Measurements from ENCODE around the gene DHX30. TPM values are rescaled to one million over a fixed set of nuclear protein-coding genes. Genes with fewer than 3 reads are reported as not detected.

The DHX30 gene
- total and polyA plus RNA-seq, 9 of the 15 experiments (the other 6 are each of a cell fraction or from before 2014, with no cell fraction given): 12.3 to 158 (median 79.0) TPM

- Histone ChIP-seq H3K79me2 (ENCODE audit: control insufficient read depth, insufficient read depth, low read length) (no peaks in the 10 kb centered on the region), H3K9me1 (ENCODE audit: control insufficient read depth, insufficient read depth, low read length) (no peaks in the 10 kb centered on the region), H3K4me2 (ENCODE audit: insufficient read depth, low read length) (no peak overlapping the region), H3K27me3 (ENCODE audit: control insufficient read depth in 2 of 2, insufficient read depth in 2 of 2, low read length in 2 of 2) (no peaks in the 10 kb centered on the region), H4K20me1 (replicated peaks; ENCODE audit: control insufficient read depth, insufficient read depth, low read length) (no peaks in the 10 kb centered on the region), H2AFZ (ENCODE audit: low read depth, low read length) (no peak overlapping the region), H3K4me3 (no peak overlapping the region), H3K27ac (ENCODE audit: extremely low read depth, low read depth, low read length) (no peak overlapping the region), H3K9ac (ENCODE audit: insufficient read depth in 1 of 2, low read depth in 2 of 2, low read length in 2 of 2) (no peak overlapping the region), H3K4me1 (replicated peaks in 1 of 2; ENCODE audit: control insufficient read depth in 2 of 2, insufficient read depth in 2 of 2, low read length in 2 of 2) (no peaks in the 10 kb centered on the region; a peak in 1 of 5 replicates), H3K9me3 (replicated peaks; ENCODE audit: control insufficient read depth, insufficient read depth, low read depth, low read length) (no peaks in the 10 kb centered on the region), H3K36me3 (ENCODE audit: control insufficient read depth, insufficient read depth, low read length) (peaks cover 28% of the 10 kb centered on the region; the same call in 2 of the 3 replicates)
- POLR2A ChIA-PET: no interaction called here
- BruUV-seq (replicated peaks): no TSS peak
- DNase-seq (ENCODE audit: extremely low read depth in 1 of 4, low spot score in 3 of 4) (no peak), ATAC-seq (peak; percentile 37; the same call in 2 of the 3 replicates), FAIRE-seq (no peak)
- WGBS (ENCODE audit: insufficient coverage, low coverage, missing lambda C conversion rate): 80% methylated on average over 3 of the region's 3 CpGs
- in situ Hi-C loops (cut with MboI): no loop called here
- no peak for TF ChIP-seq MYNN (IDR thresholded peaks at IDR 0.05)
- TF ChIP-seq MYNN (CRISPR knock-in tag; IDR thresholded peaks at IDR 0.05): no peak
- TF ChIP-seq THAP7 (CRISPR knock-in tag; IDR thresholded peaks at IDR 0.05): no peak
- no peak for TF ChIP-seq HNRNPUL1 (IDR thresholded peaks at IDR 0.05; ENCODE audit: low read length)
- no peak for TF ChIP-seq GTF2F1 (IDR thresholded peaks at IDR 0.05; ENCODE audit: low read depth, low read length)
- TF ChIP-seq TCF3 (CRISPR knock-in tag; IDR thresholded peaks at IDR 0.05): no peak
- no peak for TF ChIP-seq SMAD3 (CRISPR knock-in tag; conservative IDR thresholded peaks at IDR 0.05)
- TF ChIP-seq, protein P1, sequence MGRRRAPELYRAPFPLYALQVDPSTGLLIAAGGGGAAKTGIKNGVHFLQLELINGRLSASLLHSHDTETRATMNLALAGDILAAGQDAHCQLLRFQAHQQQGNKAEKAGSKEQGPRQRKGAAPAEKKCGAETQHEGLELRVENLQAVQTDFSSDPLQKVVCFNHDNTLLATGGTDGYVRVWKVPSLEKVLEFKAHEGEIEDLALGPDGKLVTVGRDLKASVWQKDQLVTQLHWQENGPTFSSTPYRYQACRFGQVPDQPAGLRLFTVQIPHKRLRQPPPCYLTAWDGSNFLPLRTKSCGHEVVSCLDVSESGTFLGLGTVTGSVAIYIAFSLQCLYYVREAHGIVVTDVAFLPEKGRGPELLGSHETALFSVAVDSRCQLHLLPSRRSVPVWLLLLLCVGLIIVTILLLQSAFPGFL (CRISPR knock-in tag; IDR thresholded peaks at IDR 0.05): no peak
- TF ChIP-seq HNRNPLL (IDR thresholded peaks at IDR 0.05; ENCODE audit: low read depth, low read length, poor library complexity, severe bottlenecking): no peak
- TF ChIP-seq KLF10 (CRISPR knock-in tag; IDR thresholded peaks at IDR 0.05): no peak
- TF ChIP-seq CXXC5 (CRISPR knock-in tag; IDR thresholded peaks at IDR 0.05): no peak
- TF ChIP-seq, protein P2, sequence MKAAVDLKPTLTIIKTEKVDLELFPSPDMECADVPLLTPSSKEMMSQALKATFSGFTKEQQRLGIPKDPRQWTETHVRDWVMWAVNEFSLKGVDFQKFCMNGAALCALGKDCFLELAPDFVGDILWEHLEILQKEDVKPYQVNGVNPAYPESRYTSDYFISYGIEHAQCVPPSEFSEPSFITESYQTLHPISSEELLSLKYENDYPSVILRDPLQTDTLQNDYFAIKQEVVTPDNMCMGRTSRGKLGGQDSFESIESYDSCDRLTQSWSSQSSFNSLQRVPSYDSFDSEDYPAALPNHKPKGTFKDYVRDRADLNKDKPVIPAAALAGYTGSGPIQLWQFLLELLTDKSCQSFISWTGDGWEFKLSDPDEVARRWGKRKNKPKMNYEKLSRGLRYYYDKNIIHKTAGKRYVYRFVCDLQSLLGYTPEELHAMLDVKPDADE (conservative IDR thresholded peaks at IDR 0.05; ENCODE audit: control insufficient read depth, low read depth, low read length): no peak
- TF ChIP-seq KAT8 (IDR thresholded peaks at IDR 0.05; ENCODE audit: low read depth): no peak
- no peak for TF ChIP-seq GTF2E2 (tag; IDR thresholded peaks at IDR 0.05)
- TF ChIP-seq ATF6 (CRISPR knock-in tag; IDR thresholded peaks at IDR 0.05): no peak
- intact Hi-C loops (cut with micrococcal nuclease): no loop called here
- CTCF ChIA-PET (ENCODE audit: low intra/inter-chr PET ratio): no interaction called here
Measured at GRCh38 chr3:47884603-47885002, 81.7 kb downstream of the DHX30 start.
